HepG2 (cell line): ENCODE measurements around the gene DHRS1. TPM values are rescaled to one million over a fixed set of nuclear protein-coding genes. Genes with fewer than 3 reads are reported as not detected.

Experiments used
- GTF3A ChIP-seq: sonication (generic); formaldehyde crosslinking; conservative IDR thresholded peaks from 2 replicates; pipeline ENCODE4 v1.4.0; 2020; ENCODE audit warnings: mild to moderate bottlenecking, missing genetic modification reagents
- HNRNPLL ChIP-seq: fragments of 200-400 bp; formaldehyde crosslinking; IDR thresholded peaks from 2 replicates; pipeline ENCODE4 v1.6.1; 2017; ENCODE audit warnings: mild to moderate bottlenecking, low read depth, low read length; ENCODE audit not compliant: poor library complexity, severe bottlenecking
- NFYB ChIP-seq: sonication (generic); formaldehyde crosslinking; IDR thresholded peaks from 2 replicates; pipeline ENCODE4 v1.4.0; 2020; ENCODE audit warnings: missing genetic modification reagents
- NPAS2 ChIP-seq: sonication (generic); formaldehyde crosslinking; IDR thresholded peaks from 2 replicates; pipeline ENCODE4 v1.8.0; 2022; ENCODE audit warnings: mild to moderate bottlenecking, missing genetic modification reagents, borderline replicate concordance
- PAF1 ChIP-seq: IDR thresholded peaks from 2 replicates; pipeline ENCODE4 v1.6.1; 2016; ENCODE audit warnings: missing genetic modification reagents, missing compliant biosample characterization
- REXO4 ChIP-seq: sonication (generic); formaldehyde crosslinking; IDR thresholded peaks from 2 replicates; pipeline ENCODE4 v1.8.0; 2022; ENCODE audit warnings: missing genetic modification reagents, mild to moderate bottlenecking, borderline replicate concordance
- SATB2 ChIP-seq: sonication (generic); formaldehyde crosslinking; IDR thresholded peaks from 2 replicates; pipeline ENCODE4 v1.5.0; 2020; ENCODE audit warnings: missing genetic modification reagents
- ZBTB4 ChIP-seq: sonication (generic); formaldehyde crosslinking; IDR thresholded peaks from 2 replicates; pipeline ENCODE4 v1.4.0; 2020; ENCODE audit warnings: missing genetic modification reagents, mild to moderate bottlenecking, borderline replicate concordance
- ZFP37 ChIP-seq: sonication (generic); formaldehyde crosslinking; IDR thresholded peaks from 2 replicates; pipeline ENCODE4 v1.4.0; 2020; ENCODE audit warnings: missing genetic modification reagents, borderline replicate concordance
- ZNF329 ChIP-seq: sonication (generic); formaldehyde crosslinking; IDR thresholded peaks from 2 replicates; pipeline ENCODE4 v1.9.0; 2021; ENCODE audit warnings: low read depth, mild to moderate bottlenecking, missing genetic modification reagents
- ZNF331 ChIP-seq: sonication (generic); formaldehyde crosslinking; IDR thresholded peaks from 2 replicates; pipeline ENCODE4 v1.4.0; 2020; ENCODE audit warnings: missing genetic modification reagents
- ZNF616 ChIP-seq: sonication (generic); formaldehyde crosslinking; IDR thresholded peaks from 2 replicates; pipeline ENCODE4 v1.5.0; 2020; ENCODE audit warnings: low read depth, mild to moderate bottlenecking, missing genetic modification reagents
- ZNF850 ChIP-seq: sonication (generic); formaldehyde crosslinking; conservative IDR thresholded peaks from 2 replicates; pipeline ENCODE4 v1.9.0; 2021; ENCODE audit warnings: mild to moderate bottlenecking, missing genetic modification reagents
- polyA plus RNA-seq, 8 experiments: library from polyadenylated mRNA; depleted of rRNA in 3 of 8; stranded (reverse) in 7 of 8; unstranded in 1 of 8; fragments of >200 nt; fragmentation: Illumina TruSeq in 4 of 8; extraction: Trizol in 4 of 8; gene quantifications; 2 replicates each; pipeline versions ENCODE4 v1.2.1 to v1.2.3, GENCODE V29; 2011 to 2016; ENCODE audit warnings: low read depth in 4 of 8, missing spikeins in 1 of 8, mixed read lengths in 1 of 8; ENCODE audit not compliant: insufficient read depth in 1 of 8
- total RNA-seq, 5 experiments: library from RNA; depleted of rRNA; stranded (reverse); fragments of >200 nt; fragmentation: Illumina TruSeq; extraction: Trizol; gene quantifications; 2 replicates each; pipeline ENCODE4 v1.2.3, GENCODE V29; 2016; ENCODE audit warnings: low read depth in 1 of 5
- TF ChIP-seq, protein P1 (sequence below): IDR thresholded peaks from 2 replicates; pipeline ENCODE4 v1.6.1; 2016; ENCODE audit warnings: low read depth, missing genetic modification reagents, missing compliant biosample characterization
- TF ChIP-seq, protein P2 (sequence below): sonication (generic); formaldehyde crosslinking; IDR thresholded peaks from 2 replicates; pipeline ENCODE4 v1.5.0; 2020; ENCODE audit warnings: missing genetic modification reagents, mild to moderate bottlenecking, borderline replicate concordance
- TF ChIP-seq, protein P3 (sequence below): sonication (generic); formaldehyde crosslinking; IDR thresholded peaks from 2 replicates; pipeline ENCODE4 v1.9.0; 2021; ENCODE audit warnings: missing genetic modification reagents, mild to moderate bottlenecking, borderline replicate concordance

Gene DHRS1
- total and polyA plus RNA-seq, 2 of the 13 experiments (the other 11 are each of a cell fraction or from before 2014, with no cell fraction given), result 49.8 to 60.8 TPM

- TF ChIP-seq NPAS2 (no peak), ZBTB4 (CRISPR knock-in tag) (peak; percentile 83), REXO4 (no peak), ZNF329 (CRISPR knock-in tag) (peak; percentile 12; the same call in 1 of the 2 replicates), SATB2 (no peak), ZNF616 (peak; percentile 39; the same call in 1 of the 2 replicates), ZFP37 (CRISPR knock-in tag) (peak; percentile 54; the same call in 1 of the 2 replicates), GTF3A (CRISPR knock-in tag) (peak; percentile 97), NFYB (CRISPR knock-in tag) (peak; percentile 43; the same call in 1 of the 2 replicates), PAF1 (CRISPR knock-in tag) (no peak), ZNF331 (CRISPR knock-in tag) (peak; percentile 97), ZNF850 (no peak), HNRNPLL (no peak)
- TF ChIP-seq, protein P1, sequence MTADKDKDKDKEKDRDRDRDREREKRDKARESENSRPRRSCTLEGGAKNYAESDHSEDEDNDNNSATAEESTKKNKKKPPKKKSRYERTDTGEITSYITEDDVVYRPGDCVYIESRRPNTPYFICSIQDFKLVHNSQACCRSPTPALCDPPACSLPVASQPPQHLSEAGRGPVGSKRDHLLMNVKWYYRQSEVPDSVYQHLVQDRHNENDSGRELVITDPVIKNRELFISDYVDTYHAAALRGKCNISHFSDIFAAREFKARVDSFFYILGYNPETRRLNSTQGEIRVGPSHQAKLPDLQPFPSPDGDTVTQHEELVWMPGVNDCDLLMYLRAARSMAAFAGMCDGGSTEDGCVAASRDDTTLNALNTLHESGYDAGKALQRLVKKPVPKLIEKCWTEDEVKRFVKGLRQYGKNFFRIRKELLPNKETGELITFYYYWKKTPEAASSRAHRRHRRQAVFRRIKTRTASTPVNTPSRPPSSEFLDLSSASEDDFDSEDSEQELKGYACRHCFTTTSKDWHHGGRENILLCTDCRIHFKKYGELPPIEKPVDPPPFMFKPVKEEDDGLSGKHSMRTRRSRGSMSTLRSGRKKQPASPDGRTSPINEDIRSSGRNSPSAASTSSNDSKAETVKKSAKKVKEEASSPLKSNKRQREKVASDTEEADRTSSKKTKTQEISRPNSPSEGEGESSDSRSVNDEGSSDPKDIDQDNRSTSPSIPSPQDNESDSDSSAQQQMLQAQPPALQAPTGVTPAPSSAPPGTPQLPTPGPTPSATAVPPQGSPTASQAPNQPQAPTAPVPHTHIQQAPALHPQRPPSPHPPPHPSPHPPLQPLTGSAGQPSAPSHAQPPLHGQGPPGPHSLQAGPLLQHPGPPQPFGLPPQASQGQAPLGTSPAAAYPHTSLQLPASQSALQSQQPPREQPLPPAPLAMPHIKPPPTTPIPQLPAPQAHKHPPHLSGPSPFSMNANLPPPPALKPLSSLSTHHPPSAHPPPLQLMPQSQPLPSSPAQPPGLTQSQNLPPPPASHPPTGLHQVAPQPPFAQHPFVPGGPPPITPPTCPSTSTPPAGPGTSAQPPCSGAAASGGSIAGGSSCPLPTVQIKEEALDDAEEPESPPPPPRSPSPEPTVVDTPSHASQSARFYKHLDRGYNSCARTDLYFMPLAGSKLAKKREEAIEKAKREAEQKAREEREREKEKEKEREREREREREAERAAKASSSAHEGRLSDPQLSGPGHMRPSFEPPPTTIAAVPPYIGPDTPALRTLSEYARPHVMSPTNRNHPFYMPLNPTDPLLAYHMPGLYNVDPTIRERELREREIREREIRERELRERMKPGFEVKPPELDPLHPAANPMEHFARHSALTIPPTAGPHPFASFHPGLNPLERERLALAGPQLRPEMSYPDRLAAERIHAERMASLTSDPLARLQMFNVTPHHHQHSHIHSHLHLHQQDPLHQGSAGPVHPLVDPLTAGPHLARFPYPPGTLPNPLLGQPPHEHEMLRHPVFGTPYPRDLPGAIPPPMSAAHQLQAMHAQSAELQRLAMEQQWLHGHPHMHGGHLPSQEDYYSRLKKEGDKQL, result peak; percentile 72; the same call in 1 of the 2 replicates
- TF ChIP-seq, protein P2, sequence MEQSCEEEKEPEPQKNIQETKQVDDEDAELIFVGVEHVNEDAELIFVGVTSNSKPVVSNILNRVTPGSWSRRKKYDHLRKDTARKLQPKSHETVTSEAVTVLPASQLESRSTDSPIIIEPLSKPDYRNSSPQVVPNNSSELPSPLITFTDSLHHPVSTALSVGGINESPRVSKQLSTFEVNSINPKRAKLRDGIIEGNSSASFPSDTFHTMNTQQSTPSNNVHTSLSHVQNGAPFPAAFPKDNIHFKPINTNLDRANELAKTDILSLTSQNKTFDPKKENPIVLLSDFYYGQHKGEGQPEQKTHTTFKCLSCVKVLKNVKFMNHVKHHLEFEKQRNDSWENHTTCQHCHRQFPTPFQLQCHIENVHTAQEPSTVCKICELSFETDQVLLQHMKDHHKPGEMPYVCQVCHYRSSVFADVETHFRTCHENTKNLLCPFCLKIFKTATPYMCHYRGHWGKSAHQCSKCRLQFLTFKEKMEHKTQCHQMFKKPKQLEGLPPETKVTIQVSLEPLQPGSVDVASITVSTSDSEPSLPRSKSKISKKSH (CRISPR knock-in tag), result no peak; the same call in 1 of the 2 replicates
- TF ChIP-seq, protein P3, sequence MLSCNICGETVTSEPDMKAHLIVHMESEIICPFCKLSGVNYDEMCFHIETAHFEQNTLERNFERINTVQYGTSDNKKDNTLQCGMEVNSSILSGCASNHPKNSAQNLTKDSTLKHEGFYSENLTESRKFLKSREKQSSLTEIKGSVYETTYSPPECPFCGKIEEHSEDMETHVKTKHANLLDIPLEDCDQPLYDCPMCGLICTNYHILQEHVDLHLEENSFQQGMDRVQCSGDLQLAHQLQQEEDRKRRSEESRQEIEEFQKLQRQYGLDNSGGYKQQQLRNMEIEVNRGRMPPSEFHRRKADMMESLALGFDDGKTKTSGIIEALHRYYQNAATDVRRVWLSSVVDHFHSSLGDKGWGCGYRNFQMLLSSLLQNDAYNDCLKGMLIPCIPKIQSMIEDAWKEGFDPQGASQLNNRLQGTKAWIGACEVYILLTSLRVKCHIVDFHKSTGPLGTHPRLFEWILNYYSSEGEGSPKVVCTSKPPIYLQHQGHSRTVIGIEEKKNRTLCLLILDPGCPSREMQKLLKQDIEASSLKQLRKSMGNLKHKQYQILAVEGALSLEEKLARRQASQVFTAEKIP (CRISPR knock-in tag), result no peak
Measured at GRCh38 chr14:24307575-24308341, 8.2 kb upstream of the DHRS1 start, which contains the start of gene CIDEB (continued).
